ENCODE measurements around the gene CCDC28B.

CCDC28B gene

DNA sequence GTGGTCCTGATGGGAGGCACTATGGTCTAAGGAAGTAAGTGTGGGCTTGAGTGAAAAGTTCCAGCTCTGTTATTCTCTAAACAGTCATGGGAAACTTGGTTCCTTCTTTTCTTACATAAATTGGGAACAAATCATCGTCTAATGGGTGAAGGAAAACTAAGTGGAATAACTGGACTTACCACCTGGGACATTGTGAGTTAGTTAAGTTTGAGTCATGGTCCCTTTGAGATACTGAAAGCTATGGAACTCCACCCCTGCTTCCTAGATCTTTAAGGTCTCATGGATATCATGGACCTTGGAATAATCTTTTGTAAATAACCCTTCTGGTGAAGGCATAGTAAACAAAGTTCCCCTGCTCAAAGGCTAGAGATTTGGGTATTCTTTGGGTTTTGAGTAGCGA is 37.0 kb upstream of the CCDC28B start:
- no peak for TF ChIP-seq TCF12 (IDR thresholded peaks at IDR 0.05; ENCODE audit: low read depth)
- TF ChIP-seq TEAD4 (IDR thresholded peaks at IDR 0.05) = no peak
- TF ChIP-seq, protein P1, sequence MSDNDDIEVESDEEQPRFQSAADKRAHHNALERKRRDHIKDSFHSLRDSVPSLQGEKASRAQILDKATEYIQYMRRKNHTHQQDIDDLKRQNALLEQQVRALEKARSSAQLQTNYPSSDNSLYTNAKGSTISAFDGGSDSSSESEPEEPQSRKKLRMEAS (IDR thresholded peaks at IDR 0.05) = no peak

DNA sequence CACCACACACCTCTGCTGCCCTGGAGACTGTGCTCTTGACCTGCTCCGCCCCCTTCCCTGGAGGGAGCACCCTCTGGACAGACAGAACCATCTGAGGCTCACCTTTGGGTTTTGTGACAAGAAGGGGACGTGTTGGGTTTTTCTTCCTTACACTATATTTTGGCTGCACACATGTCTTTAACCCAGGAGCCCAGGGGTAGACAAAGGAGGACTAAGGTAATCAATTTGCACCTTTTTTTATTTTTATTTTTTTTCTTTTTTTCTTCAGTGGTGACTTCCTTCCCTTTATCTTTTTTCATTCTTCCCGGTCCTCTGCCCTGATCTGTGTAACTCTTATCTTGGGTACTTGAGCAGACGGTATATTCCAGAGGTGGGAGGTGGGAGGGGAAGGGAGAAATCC is 29.4 kb upstream of the CCDC28B start:
- no peak for TF ChIP-seq EGR1 (IDR thresholded peaks at IDR 0.05)
- TF ChIP-seq, protein P1 (IDR thresholded peaks at IDR 0.05) = no peak
- no peak for TF ChIP-seq CEBPB (IDR thresholded peaks at IDR 0.05)
- no peak for TF ChIP-seq ZBTB7A (IDR thresholded peaks at IDR 0.05; ENCODE audit: low read depth)
- TF ChIP-seq EP300 (IDR thresholded peaks at IDR 0.05; ENCODE audit: borderline replicate concordance) = no peak
- TF ChIP-seq TEAD4 (IDR thresholded peaks at IDR 0.05) = no peak
- TF ChIP-seq, protein P2, sequence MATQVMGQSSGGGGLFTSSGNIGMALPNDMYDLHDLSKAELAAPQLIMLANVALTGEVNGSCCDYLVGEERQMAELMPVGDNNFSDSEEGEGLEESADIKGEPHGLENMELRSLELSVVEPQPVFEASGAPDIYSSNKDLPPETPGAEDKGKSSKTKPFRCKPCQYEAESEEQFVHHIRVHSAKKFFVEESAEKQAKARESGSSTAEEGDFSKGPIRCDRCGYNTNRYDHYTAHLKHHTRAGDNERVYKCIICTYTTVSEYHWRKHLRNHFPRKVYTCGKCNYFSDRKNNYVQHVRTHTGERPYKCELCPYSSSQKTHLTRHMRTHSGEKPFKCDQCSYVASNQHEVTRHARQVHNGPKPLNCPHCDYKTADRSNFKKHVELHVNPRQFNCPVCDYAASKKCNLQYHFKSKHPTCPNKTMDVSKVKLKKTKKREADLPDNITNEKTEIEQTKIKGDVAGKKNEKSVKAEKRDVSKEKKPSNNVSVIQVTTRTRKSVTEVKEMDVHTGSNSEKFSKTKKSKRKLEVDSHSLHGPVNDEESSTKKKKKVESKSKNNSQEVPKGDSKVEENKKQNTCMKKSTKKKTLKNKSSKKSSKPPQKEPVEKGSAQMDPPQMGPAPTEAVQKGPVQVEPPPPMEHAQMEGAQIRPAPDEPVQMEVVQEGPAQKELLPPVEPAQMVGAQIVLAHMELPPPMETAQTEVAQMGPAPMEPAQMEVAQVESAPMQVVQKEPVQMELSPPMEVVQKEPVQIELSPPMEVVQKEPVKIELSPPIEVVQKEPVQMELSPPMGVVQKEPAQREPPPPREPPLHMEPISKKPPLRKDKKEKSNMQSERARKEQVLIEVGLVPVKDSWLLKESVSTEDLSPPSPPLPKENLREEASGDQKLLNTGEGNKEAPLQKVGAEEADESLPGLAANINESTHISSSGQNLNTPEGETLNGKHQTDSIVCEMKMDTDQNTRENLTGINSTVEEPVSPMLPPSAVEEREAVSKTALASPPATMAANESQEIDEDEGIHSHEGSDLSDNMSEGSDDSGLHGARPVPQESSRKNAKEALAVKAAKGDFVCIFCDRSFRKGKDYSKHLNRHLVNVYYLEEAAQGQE (IDR thresholded peaks at IDR 0.05; ENCODE audit: low read depth) = no peak
- TF ChIP-seq TAF1 (IDR thresholded peaks at IDR 0.05; ENCODE audit: low read depth) = no peak
- TF ChIP-seq, protein P3, sequence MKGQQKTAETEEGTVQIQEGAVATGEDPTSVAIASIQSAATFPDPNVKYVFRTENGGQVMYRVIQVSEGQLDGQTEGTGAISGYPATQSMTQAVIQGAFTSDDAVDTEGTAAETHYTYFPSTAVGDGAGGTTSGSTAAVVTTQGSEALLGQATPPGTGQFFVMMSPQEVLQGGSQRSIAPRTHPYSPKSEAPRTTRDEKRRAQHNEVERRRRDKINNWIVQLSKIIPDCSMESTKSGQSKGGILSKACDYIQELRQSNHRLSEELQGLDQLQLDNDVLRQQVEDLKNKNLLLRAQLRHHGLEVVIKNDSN (IDR thresholded peaks at IDR 0.05) = no peak
- TF ChIP-seq NFIC (IDR thresholded peaks at IDR 0.05) = no peak
- no peak for TF ChIP-seq FOXM1 (IDR thresholded peaks at IDR 0.05; ENCODE audit: borderline replicate concordance, low read depth)
- TF ChIP-seq YY1 (IDR thresholded peaks at IDR 0.05; ENCODE audit: low read depth) = no peak
- TF ChIP-seq RAD21 (IDR thresholded peaks at IDR 0.05; ENCODE audit: low read depth) = no peak

DNA sequence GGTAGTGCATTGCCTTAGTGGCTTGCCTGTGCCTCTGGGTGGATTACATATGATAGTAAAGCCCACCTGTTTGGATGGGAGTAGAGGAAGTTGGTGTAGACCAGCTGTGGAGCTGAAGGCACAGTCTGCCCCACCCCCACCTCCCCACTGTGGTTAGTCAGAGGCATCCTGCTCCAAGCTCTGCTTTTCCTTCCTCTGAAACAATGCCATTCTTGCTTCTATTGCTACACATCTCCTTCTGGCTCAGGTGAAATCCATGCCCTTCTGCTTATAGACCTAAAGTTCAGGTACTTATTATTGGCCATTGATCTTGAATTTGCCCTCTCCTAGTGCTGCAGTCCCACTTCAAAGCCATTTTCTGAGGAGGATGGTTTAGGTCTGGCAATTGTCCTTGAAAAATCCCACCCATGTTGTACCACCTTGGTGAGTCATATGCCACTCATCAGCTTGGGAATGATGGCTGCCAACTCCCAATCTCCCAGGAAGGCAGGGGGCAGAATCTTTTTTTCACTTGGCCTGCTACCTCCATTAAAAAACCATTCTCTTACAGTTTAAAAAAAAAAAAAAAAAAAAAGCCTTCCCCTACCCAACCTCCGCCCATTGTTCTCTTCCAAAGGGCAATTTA is 27.7 kb upstream of the CCDC28B start:
- TF ChIP-seq RAD21 (IDR thresholded peaks at IDR 0.05; ENCODE audit: low read depth) (no peak), TCF12 (IDR thresholded peaks at IDR 0.05; ENCODE audit: low read depth) (no peak), ZBTB7A (IDR thresholded peaks at IDR 0.05; ENCODE audit: low read depth) (no peak), TEAD4 (IDR thresholded peaks at IDR 0.05) (no peak)

DNA sequence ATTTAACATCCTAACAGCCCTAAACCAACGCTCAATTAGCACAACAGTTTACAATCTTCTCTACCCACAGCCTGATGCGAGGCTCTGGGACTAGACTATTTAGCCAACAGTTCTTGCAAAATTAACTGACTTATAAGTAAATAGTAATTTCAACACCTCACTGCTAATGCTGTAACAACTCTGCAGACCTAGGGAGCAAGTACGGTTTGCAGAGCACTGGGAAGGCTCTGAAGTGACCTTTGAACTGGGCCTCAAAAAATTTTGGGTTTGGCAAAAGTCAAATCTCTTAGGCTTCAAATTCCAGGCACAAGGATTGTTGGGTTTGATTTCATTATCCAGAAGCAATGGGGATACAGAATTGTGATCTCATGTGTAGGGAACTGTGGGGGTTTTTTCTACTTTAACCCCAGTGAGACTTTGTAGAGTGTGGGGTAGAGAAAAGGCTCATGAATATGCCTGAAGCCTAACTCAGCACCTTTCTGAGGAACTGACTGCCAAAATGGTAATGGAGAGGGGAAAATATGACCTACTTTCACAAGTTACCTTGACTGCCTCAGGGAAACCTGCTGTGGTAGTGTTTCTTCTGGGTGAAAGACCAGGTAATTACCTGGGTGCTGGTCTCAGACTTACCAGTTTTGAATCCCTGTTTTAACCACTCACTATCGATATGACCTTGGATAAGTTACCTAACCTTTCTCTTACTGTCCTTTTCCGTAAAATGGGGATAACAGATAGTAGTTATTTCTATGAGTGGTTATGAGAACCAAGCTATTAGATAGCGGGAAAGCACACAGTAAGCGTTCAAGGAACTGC is 21.8 kb upstream of the CCDC28B start:
- no peak for TF ChIP-seq CREB1 (IDR thresholded peaks at IDR 0.05; ENCODE audit: low read depth)
- no peak for TF ChIP-seq EGR1 (IDR thresholded peaks at IDR 0.05)
- TF ChIP-seq NFIC (IDR thresholded peaks at IDR 0.05) = no peak
- no peak for TF ChIP-seq RAD21 (IDR thresholded peaks at IDR 0.05; ENCODE audit: low read depth)
- no peak for TF ChIP-seq YY1 (IDR thresholded peaks at IDR 0.05; ENCODE audit: low read depth)
- no peak for TF ChIP-seq TCF12 (IDR thresholded peaks at IDR 0.05; ENCODE audit: low read depth)
- TF ChIP-seq, protein P2 (IDR thresholded peaks at IDR 0.05; ENCODE audit: low read depth) = no peak
- no peak for TF ChIP-seq TEAD4 (IDR thresholded peaks at IDR 0.05)
- TF ChIP-seq ZBTB7A (IDR thresholded peaks at IDR 0.05; ENCODE audit: low read depth) = no peak
- no peak for TF ChIP-seq EP300 (IDR thresholded peaks at IDR 0.05; ENCODE audit: borderline replicate concordance)
- TF ChIP-seq, protein P1 (IDR thresholded peaks at IDR 0.05) = no peak
- no peak for TF ChIP-seq FOXM1 (IDR thresholded peaks at IDR 0.05; ENCODE audit: borderline replicate concordance, low read depth)
- TF ChIP-seq TAF1 (IDR thresholded peaks at IDR 0.05; ENCODE audit: low read depth) = no peak
- TF ChIP-seq CEBPB (IDR thresholded peaks at IDR 0.05) = no peak
- TF ChIP-seq, protein P3 (IDR thresholded peaks at IDR 0.05) = no peak

DNA sequence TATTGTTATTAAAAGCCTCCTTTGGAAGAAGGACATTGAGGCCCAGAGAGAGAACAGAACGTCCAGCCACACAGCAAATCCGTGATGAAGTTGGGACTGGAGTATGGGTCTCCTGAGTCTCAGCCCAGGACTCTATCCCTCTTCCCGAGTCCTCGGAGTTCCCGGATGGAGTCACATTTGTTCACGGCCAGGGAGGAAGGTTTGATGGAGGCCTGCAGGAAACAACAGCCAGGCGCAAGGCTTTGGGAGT is 21.3 kb upstream of the CCDC28B start:
- TF ChIP-seq ZBTB7A (IDR thresholded peaks at IDR 0.05; ENCODE audit: low read depth) (no peak), YY1 (IDR thresholded peaks at IDR 0.05; ENCODE audit: low read depth) (no peak), RAD21 (IDR thresholded peaks at IDR 0.05; ENCODE audit: low read depth) (no peak), EGR1 (IDR thresholded peaks at IDR 0.05) (no peak), FOXM1 (IDR thresholded peaks at IDR 0.05; ENCODE audit: borderline replicate concordance, low read depth) (no peak), CEBPB (IDR thresholded peaks at IDR 0.05) (no peak), NFIC (IDR thresholded peaks at IDR 0.05) (no peak), TEAD4 (IDR thresholded peaks at IDR 0.05) (no peak), TAF1 (IDR thresholded peaks at IDR 0.05; ENCODE audit: low read depth) (no peak), CREB1 (IDR thresholded peaks at IDR 0.05; ENCODE audit: low read depth) (no peak), EP300 (IDR thresholded peaks at IDR 0.05; ENCODE audit: borderline replicate concordance) (no peak)
- TF ChIP-seq, protein P3 (IDR thresholded peaks at IDR 0.05) = no peak
- TF ChIP-seq, protein P1 (IDR thresholded peaks at IDR 0.05) = no peak
